HEK293T (cell line): Measurements from ENCODE around the gene CTU1.

Source experiments
- ARNT ChIP-seq: fragments of 450-650 bp; IDR thresholded peaks from 2 replicates; pipeline ENCODE4 v1.6.1; 2017; ENCODE audit warnings: mild to moderate bottlenecking
- FOXM1 ChIP-seq: fragments of 450-650 bp; IDR thresholded peaks from 2 replicates; pipeline ENCODE4 v1.6.1; 2017; ENCODE audit warnings: mild to moderate bottlenecking, borderline replicate concordance

- no peak for TF ChIP-seq ARNT
- no peak for TF ChIP-seq FOXM1
Observed at GRCh38 chr19:51123802-51124201, 15.6 kb upstream of the CTU1 start.
